Stimulated activated effector memory CD8-positive, alpha-beta T cell treated with anti-CD3 and anti-CD28 coated beads, Interleukin-12 subunit alpha, Interleukin-12 subunit beta, amount 100 ng/mL, for 72 hours (primary cell): Measurements from ENCODE around the gene R3HDM2.

Experiments used
- ATAC-seq: fragments of 150-1000 bp; cut with Tn5 transposase; 2 replicates; pipeline ENCODE4 v1.10.0; 2021
- DNase-seq, 2 donors: peaks; one replicate each; pipeline ENCODE4 v3.0.0; 2021 to 2022; ENCODE audit warnings: low spot score in 2 of 2
- H3K27ac Mint-ChIP-seq: one replicate; pipeline ENCODE4 v1.8.0; 2022; ENCODE audit warnings: mild to moderate bottlenecking, mixed read lengths
- H3K36me3 Mint-ChIP-seq: one replicate; pipeline ENCODE4 v1.8.0; 2022; ENCODE audit warnings: mild to moderate bottlenecking, mixed read lengths
- H3K4me1 Mint-ChIP-seq: one replicate; pipeline ENCODE4 v1.8.0; 2022; ENCODE audit warnings: mixed read lengths
- H3K4me3 Mint-ChIP-seq: one replicate; pipeline ENCODE4 v1.8.0; 2022; ENCODE audit warnings: mild to moderate bottlenecking, mixed read lengths
- H3K9me3 Mint-ChIP-seq: one replicate; pipeline ENCODE4 v1.8.0; 2022; ENCODE audit warnings: mixed read lengths

R3HDM2 gene

GRCh38 chr12:57210926-57211692, 219.7 kb downstream of the R3HDM2 start:
- H3K9me3 Mint-ChIP-seq, result no peaks in the 10 kb centered on the region
- H3K36me3 Mint-ChIP-seq, result peaks cover 4% of the 10 kb centered on the region
- H3K27ac Mint-ChIP-seq, result no peak overlapping the region
- H3K4me3 Mint-ChIP-seq, result no peak overlapping the region
- DNase-seq, result no peak
- H3K4me1 Mint-ChIP-seq, result peaks cover 30% of the 10 kb centered on the region
- ATAC-seq, result no peak

GRCh38 chr12:57210461-57210860, 220.4 kb downstream of the R3HDM2 start:
- DNase-seq (no peak), ATAC-seq (no peak)
- Mint-ChIP-seq H3K9me3 (no peaks in the 10 kb centered on the region), H3K27ac (no peak overlapping the region), H3K4me3 (no peak overlapping the region), H3K4me1 (peaks cover 23% of the 10 kb centered on the region), H3K36me3 (no peaks in the 10 kb centered on the region)

GRCh38 chr12:57209916-57210315, 220.9 kb downstream of the R3HDM2 start:
- H3K27ac Mint-ChIP-seq, result no peak overlapping the region
- no peaks in the 10 kb centered on the region for H3K36me3 Mint-ChIP-seq
- no peak for DNase-seq
- H3K4me3 Mint-ChIP-seq, result no peak overlapping the region
- ATAC-seq, result no peak
- H3K9me3 Mint-ChIP-seq, result no peaks in the 10 kb centered on the region
- H3K4me1 Mint-ChIP-seq, result peaks cover 18% of the 10 kb centered on the region

GRCh38 chr12:57208631-57209282, 222.1 kb downstream of the R3HDM2 start:
- DNase-seq (no peak), ATAC-seq (no peak)
- Mint-ChIP-seq H3K4me3 (no peak overlapping the region), H3K27ac (no peak overlapping the region), H3K4me1 (peaks cover 6% of the 10 kb centered on the region), H3K9me3 (no peaks in the 10 kb centered on the region), H3K36me3 (no peaks in the 10 kb centered on the region)

GRCh38 chr12:57207731-57208630, 222.9 kb downstream of the R3HDM2 start:
- no peaks in the 10 kb centered on the region for H3K4me1 Mint-ChIP-seq
- DNase-seq (no peak), ATAC-seq (no peak)
- no peaks in the 10 kb centered on the region for H3K36me3 Mint-ChIP-seq
- H3K9me3 Mint-ChIP-seq, result no peaks in the 10 kb centered on the region
- H3K4me3 Mint-ChIP-seq, result no peak overlapping the region
- no peak overlapping the region for H3K27ac Mint-ChIP-seq

GRCh38 chr12:57205931-57206330, 224.9 kb downstream of the R3HDM2 start:
- Mint-ChIP-seq H3K27ac (no peak overlapping the region), H3K4me3 (no peak overlapping the region), H3K36me3 (no peaks in the 10 kb centered on the region), H3K9me3 (no peaks in the 10 kb centered on the region), H3K4me1 (no peaks in the 10 kb centered on the region)
- DNase-seq (no peak), ATAC-seq (no peak)

- no peak for ATAC-seq
- H3K4me1 Mint-ChIP-seq, result no peaks in the 10 kb centered on the region
- H3K4me3 Mint-ChIP-seq, result no peak overlapping the region
- no peak for DNase-seq
- no peaks in the 10 kb centered on the region for H3K9me3 Mint-ChIP-seq
- H3K27ac Mint-ChIP-seq, result no peak overlapping the region
- no peaks in the 10 kb centered on the region for H3K36me3 Mint-ChIP-seq
Measured at GRCh38 chr12:57205186-57205585, 225.7 kb downstream of the R3HDM2 start.

- H3K4me1 Mint-ChIP-seq, result no peaks in the 10 kb centered on the region
- no peak overlapping the region for H3K27ac Mint-ChIP-seq
Measured at GRCh38 chr12:57204454-57204853, 226.4 kb downstream of the R3HDM2 start.

GRCh38 chr12:57203791-57204190, 227.1 kb downstream of the R3HDM2 start:
- no peaks in the 10 kb centered on the region for H3K4me1 Mint-ChIP-seq
- H3K9me3 Mint-ChIP-seq, result no peaks in the 10 kb centered on the region
- H3K4me3 Mint-ChIP-seq, result no peak overlapping the region
- DNase-seq (no peak), ATAC-seq (no peak)
- H3K36me3 Mint-ChIP-seq, result no peaks in the 10 kb centered on the region
- no peak overlapping the region for H3K27ac Mint-ChIP-seq

More at GRCh38 chr12:57204454-57204853, 226.4 kb downstream of the R3HDM2 start:
- ATAC-seq, result no peak
- Mint-ChIP-seq H3K4me3 (no peak overlapping the region), H3K9me3 (no peaks in the 10 kb centered on the region), H3K36me3 (no peaks in the 10 kb centered on the region)
- DNase-seq, result no peak
